NCI-H2029 treated with DMSO at 0.1 percent for 48 hours (cell line): ENCODE data around the gene SERPINB6.
"Not testable (repeated sequence)": the region's sequence is repeated elsewhere in the genome, so short reads cannot be mapped to it uniquely, and the experiment has no call there.

Experiments used
- DNase-seq: peaks from one replicate; lab custom pipeline; 2025; lab: John Stamatoyannopoulos, UW

The SERPINB6 gene

DNA sequence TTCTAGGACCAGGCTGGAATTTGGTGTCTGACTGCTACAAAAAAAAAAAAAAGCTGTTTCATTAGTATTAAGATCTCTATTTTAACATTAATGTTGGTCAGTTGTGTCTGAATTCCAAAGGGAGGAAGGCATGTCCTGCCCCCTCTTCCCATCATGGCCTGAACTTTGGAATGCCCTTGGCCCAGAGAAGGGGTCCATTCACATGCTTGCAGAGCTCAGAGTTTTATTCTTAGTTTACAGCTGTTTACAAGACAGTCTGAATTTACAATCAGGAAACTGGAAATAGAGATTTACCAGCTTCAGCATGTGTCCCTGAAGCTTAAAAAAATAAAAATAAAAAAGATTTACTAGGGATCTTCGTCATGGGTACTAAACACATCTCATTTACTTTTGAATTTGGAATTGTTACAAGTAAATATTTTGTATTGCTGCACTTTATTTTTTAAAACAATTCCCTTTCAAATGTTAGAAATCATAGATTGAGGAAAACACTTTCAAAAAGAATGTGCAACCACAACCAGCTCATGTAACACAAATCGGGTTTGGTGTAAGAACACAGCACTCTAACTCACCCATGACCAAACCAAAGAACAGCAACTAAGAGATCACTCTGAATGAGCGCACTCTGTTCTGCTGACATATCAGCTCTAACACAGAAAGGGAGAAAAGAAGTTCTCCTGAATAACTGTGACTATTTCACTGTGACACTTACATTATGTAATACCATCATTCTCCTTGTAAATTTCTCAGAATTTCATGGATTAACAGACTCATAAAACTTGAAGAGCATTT is 6.6 kb upstream of the SERPINB6 start:
- DNase-seq = no peak

GRCh38 chr6:2977290-2977689 is 5.9 kb upstream of the SERPINB6 start:
- DNase-seq = no peak

GRCh38 chr6:2976571-2977085 is 5.3 kb upstream of the SERPINB6 start:
- DNase-seq = no peak

DNA sequence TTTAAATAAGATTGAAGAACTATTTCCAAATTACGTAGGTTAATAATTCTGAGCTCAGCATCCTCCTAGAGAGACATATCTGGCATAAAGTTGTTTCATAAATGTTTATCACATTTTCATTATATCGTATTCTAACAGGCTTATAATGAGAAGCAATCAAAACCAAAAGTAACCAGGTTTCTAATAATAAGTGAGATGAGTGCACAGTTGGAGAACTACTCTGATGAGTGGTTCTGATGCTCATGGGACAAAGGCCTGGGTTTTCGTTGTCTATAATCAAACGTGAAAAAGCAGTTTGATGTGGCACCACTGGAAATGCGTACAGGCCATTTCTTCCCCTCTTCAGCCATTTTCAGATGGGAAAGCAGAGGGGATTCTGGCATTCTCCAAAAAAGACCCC is 4.7 kb upstream of the SERPINB6 start:
- no peak for DNase-seq

DNA sequence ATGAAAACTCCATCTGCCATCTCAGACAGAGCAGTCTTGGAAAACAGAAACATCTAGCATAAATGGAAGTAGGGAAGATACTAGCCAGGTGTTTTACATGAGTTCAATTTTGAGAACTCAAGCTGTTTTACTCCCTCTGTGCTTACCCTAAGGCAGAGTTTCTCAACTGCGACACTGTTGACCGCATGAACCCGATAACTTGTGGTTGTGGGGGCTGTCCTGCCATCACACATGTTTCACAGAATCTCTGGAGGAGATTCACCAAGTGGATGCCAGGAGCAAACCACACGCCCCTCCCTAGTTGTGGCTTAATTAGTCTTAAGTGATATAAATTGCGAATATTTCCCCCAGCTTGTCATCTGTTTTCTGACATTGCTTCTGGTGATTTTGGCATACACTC is 2.3 kb upstream of the SERPINB6 start:
- no peak for DNase-seq

GRCh38 chr6:2973180-2973579 is 1.8 kb upstream of the SERPINB6 start:
- DNase-seq = not testable (repeated sequence)

GRCh38 chr6:2972685-2973084 is 1.3 kb upstream of the SERPINB6 start:
- DNase-seq = not testable (repeated sequence)

GRCh38 chr6:2972219-2972487 is 786 bp upstream of the SERPINB6 start:
- not testable (repeated sequence) for DNase-seq

DNA sequence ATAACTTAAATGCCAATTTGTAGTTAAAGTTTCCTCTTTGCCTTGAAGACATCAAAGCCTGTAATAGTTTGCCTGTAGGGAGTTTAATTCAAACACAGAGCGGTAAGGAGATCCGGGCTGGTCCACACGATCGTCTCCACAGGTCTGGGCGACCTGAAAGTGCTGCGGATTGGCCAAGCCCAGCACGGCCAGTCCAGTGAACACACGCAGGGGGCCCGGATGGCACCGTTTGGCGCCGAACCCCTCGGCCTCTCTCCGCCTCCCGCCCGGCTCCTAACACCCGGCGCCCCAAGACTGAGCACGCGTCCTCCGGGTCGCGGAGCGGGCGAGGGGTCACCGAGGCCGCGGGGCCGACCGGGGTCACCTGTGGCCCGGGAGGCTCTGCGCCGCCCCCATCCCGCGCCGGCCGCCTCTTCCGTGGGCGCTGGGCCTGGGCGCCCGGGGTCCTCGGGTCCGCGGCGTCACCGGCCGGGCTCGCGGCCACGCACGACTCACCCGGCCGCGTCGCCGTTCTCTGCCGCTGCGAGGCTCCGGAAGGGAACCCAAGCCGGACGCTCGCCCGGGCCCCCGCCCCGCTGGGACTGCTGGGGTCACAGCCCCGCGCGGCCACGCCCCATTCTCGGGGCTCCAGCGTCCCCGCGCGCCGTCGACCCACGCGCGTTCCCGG is 481 bp downstream of the SERPINB6 start:
- no peak for DNase-seq

- no peak for DNase-seq
These were observed 1.2 kb downstream of the SERPINB6 start for GRCh38 chr6:2970034-2970685.

- no peak for DNase-seq
These were observed 1.8 kb downstream of the SERPINB6 start for GRCh38 chr6:2969549-2969948.

GRCh38 chr6:2968600-2969135 is 2.7 kb downstream of the SERPINB6 start:
- no peak for DNase-seq

DNA sequence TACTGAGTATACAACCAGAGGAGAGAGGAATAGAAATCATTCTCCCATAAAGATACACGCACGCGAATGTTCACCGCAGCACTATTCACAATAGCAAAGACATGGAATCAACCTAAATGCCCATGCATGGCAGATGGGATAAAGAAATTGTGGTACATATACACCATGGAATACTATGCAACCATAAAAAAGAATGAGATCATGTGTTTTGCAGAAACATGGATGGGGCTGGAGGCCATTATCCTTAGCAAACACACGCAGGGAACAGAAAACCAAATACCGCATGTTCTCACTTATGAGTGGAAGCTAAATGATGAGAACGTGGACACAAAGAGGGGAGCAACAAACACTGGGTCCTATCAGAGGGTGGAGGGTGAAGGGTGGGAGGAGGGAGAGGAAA is 3.4 kb downstream of the SERPINB6 start:
- no peak for DNase-seq

DNA sequence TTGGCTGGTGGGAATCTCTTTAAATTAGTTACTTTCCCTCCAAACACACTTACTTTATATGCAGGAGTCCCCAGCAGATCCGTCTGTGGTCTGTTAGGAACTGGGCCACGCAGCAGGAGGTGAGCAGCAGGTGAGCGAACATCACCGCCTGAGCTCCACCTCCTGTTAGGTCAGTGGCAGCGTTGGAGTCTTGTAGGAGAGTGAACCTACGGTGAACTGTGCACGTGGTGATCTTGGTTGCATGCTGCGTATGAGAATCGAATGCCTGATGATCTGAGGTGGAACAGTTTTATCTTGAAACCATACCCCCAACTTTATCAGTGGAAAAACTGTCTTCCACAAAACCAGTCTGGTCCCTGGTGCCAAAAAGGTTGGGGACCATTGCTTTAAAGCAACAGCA is 5.0 kb downstream of the SERPINB6 start:
- DNase-seq = no peak

DNA sequence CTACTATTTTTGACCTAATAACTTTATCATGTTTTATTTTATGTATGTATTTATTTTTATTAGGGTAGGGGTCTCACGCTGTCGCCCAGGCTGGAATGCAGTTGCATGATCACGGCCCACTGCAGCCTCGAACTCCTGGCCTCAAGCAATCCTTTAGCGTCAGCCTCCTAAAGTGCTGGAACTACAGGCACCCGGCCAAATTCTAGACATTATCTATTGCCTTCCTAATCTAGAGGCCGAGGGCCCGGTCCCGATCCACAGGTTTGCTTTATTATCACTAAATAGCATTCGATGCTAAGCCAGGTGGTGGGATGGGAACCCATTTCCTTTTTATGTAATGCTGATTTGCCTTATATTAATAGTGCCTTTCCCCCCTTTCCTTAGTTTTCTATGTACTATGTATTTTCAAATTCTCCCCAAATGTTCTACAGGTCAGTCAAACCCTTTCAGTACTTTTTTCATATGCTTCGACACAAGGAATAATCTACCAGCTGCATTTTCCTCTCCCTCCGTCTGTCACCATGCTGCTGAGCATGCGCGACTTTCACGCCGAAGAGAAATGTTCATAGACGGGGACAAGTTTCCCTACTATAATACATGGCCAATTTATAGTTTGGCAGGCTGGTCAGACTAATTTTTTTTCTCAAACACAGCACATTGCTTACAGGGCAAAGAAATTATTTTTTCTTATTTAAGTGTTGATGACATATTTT is 6.4 kb downstream of the SERPINB6 start:
- DNase-seq = no peak

- no peak for DNase-seq
These were observed 7.6 kb downstream of the SERPINB6 start for GRCh38 chr6:2963756-2964155.

- DNase-seq = no peak
These were observed 8.7 kb downstream of the SERPINB6 start for GRCh38 chr6:2962636-2963035.

DNA sequence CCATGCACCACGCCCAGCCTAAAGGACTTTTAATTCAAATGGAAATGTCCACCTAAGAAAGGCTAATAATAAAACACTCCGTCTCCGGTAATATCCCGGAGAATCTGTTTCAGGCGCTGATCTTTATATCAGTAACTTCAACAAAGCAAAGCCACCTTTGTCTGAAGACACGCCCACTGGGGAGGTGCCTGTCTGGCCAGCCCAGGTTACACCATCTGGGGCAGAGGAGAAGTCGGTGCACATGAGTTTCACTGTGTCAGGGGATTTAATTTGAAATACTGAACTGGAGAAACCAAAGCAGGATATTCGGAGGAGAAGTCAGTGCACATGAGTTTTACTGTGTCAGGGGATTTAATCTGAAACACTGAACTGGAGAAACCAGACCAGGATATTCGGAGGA is 9.4 kb downstream of the SERPINB6 start:
- no peak for DNase-seq

- no peak for DNase-seq
These were observed 9.9 kb downstream of the SERPINB6 start for GRCh38 chr6:2961506-2961905.

DNA sequence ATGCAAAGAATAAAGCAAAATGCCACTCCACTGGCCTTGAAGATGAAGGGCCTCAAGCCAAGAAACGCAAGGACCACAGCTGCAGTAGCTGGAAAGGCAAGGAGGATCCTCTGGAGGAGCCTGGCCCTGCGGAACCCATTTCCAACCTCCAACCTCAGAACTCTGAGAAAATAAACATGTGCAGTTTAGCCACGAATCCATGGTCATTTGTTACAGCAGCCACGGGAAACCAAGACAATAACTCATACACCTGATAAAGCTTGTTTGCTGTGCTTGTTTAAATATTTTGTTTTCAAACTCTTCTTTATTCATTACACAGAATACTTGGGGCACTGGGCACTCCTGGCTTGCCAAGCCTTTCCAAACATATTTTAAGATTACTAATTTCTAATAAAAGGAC is 10.4 kb downstream of the SERPINB6 start:
- DNase-seq = no peak

GRCh38 chr6:2959909-2960719 is 11.3 kb downstream of the SERPINB6 start:
- DNase-seq = no peak
